Caco-2 (cell line): ENCODE measurements around the gene BROX. TPM values are rescaled to one million over a fixed set of nuclear protein-coding genes. Genes with fewer than 3 reads are reported as not detected.

Experiments used
- BruUV-seq: library from RNA; stranded (reverse); fragments of 400-500 nt; replicated peaks from 2 replicates; lab custom pipeline; 2021; lab: Mats Ljungman, UMichigan
- CTCF ChIA-PET: fragments of 300-600 bp; sonication (Branson Sonifier 250); formaldehyde crosslinking; loops from one replicate; lab custom pipeline; 2022; ENCODE audit warnings: antibody characterized with exemption; lab: Charles Lee
- POLR2A ChIA-PET: fragments of 300-600 bp; sonication (Branson Sonifier 250); formaldehyde crosslinking; loops from one replicate; lab custom pipeline; 2022; ENCODE audit warnings: antibody characterized with exemption; lab: Charles Lee
- DNase-seq, 2 experiments: peaks; one replicate each; pipeline versions ENCODE4 v3.0.0 to v3.0.0-alpha.2; 2020 to 2022
- H3K27me3 ChIP-seq: replicated peaks from 2 replicates; pipeline ENCODE4 v1.6.0; 2011; ENCODE audit warnings: low read length; ENCODE audit not compliant: control insufficient read depth, insufficient read depth
- H3K36me3 ChIP-seq: 2 replicates; pipeline ENCODE4 v1.5.1; 2011; ENCODE audit warnings: low read length; ENCODE audit not compliant: control insufficient read depth, insufficient read depth
- H3K4me1 ChIP-seq: fragments of 250-450 bp; sonication (Bioruptor Pico); 2 replicates; pipeline ENCODE4 v1.5.1; 2020; ENCODE audit warnings: mild to moderate bottlenecking
- H3K4me3 ChIP-seq: 2 replicates; pipeline ENCODE4 v1.5.1; 2011; ENCODE audit warnings: low read depth, mild to moderate bottlenecking, control low read depth, low read length
- H3K9me3 ChIP-seq: fragments of 250-450 bp; sonication (Bioruptor Pico); 2 replicates; pipeline ENCODE4 v1.5.1; 2020; ENCODE audit warnings: mild to moderate bottlenecking, moderate library complexity
- H3K27ac Mint-ChIP-seq: one replicate; pipeline ENCODE4 v1.8.0; 2022; ENCODE audit warnings: mixed read lengths; ENCODE audit not compliant: unreplicated experiment
- H3K27me3 Mint-ChIP-seq: one replicate; pipeline ENCODE4 v1.8.0; 2022; ENCODE audit warnings: mixed read lengths; ENCODE audit not compliant: insufficient read depth, unreplicated experiment
- H3K36me3 Mint-ChIP-seq: one replicate; pipeline ENCODE4 v1.8.0; 2022; ENCODE audit warnings: mild to moderate bottlenecking, mixed read lengths; ENCODE audit not compliant: insufficient read depth, unreplicated experiment
- H3K4me1 Mint-ChIP-seq: one replicate; pipeline ENCODE4 v1.8.0; 2022; ENCODE audit warnings: low read depth, mixed read lengths; ENCODE audit not compliant: unreplicated experiment
- H3K4me3 Mint-ChIP-seq: one replicate; pipeline ENCODE4 v1.8.0; 2022; ENCODE audit warnings: mild to moderate bottlenecking, moderate library complexity, mixed read lengths; ENCODE audit not compliant: unreplicated experiment
- H3K9me3 Mint-ChIP-seq: one replicate; pipeline ENCODE4 v1.8.0; 2022; ENCODE audit warnings: mixed read lengths; ENCODE audit not compliant: unreplicated experiment
- intact Hi-C: fragments of 100-400 bp; cut with micrococcal nuclease; formaldehyde crosslinking; loops from one replicate; pipeline ENCODE4 v1.10.0; 2022; ENCODE audit not compliant: unreplicated experiment
- total RNA-seq: library from RNA; stranded (reverse); gene quantifications from 2 replicates; pipeline ENCODE4 v1.2.3, GENCODE V29; 2022
- TF ChIP-seq, protein P1 (sequence below), 2 experiments: fragments of 200-600 bp in 1 of 2; IDR thresholded peaks; 1 replicate in 1 of 2; 2 replicates in 1 of 2; pipeline versions ENCODE4 v1.5.1 to v1.8.0; 2011 to 2022; ENCODE audit warnings: antibody characterized with exemption in 1 of 2, control low read depth in 1 of 2, inconsistent platforms in 1 of 2, low read depth in 1 of 2, low read length in 1 of 2, mild to moderate bottlenecking in 1 of 2, moderate library complexity in 1 of 2; ENCODE audit not compliant: insufficient read depth in 1 of 2, severe bottlenecking in 1 of 2, unreplicated experiment in 1 of 2

The BROX gene
- total RNA-seq, 1 experiment from 2014 or later = 31.9 TPM

DNA sequence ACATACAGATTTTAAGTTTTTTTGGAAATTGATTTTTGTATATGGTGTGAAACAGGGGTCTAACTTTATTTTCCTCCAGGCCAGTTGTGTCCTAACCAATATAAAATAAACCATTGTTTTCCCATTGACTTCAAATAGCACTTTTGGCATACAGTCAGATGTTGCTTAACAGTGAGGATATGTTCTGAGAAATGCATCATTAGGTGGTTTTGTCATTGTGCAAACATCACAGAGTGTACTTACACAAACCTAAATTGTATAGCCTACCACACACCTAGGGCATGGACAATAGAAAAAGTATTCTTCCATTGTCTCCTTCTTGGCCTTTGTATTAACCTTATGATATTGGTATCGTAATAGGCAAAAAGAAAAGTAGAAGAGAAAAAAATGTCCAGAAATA is 65.1 kb downstream of the BROX start:
- ChIA-PET CTCF (no interaction called here), POLR2A (no interaction called here)
- no TSS peak for BruUV-seq
- H3K9me3 Mint-ChIP-seq = no peaks in the 10 kb centered on the region
- Histone ChIP-seq H3K27me3 (no peaks in the 10 kb centered on the region), H3K4me3 (no peak overlapping the region), H3K36me3 (no peaks in the 10 kb centered on the region), H3K9me3 (no peaks in the 10 kb centered on the region), H3K4me1 (no peaks in the 10 kb centered on the region)
- TF ChIP-seq, protein P1, sequence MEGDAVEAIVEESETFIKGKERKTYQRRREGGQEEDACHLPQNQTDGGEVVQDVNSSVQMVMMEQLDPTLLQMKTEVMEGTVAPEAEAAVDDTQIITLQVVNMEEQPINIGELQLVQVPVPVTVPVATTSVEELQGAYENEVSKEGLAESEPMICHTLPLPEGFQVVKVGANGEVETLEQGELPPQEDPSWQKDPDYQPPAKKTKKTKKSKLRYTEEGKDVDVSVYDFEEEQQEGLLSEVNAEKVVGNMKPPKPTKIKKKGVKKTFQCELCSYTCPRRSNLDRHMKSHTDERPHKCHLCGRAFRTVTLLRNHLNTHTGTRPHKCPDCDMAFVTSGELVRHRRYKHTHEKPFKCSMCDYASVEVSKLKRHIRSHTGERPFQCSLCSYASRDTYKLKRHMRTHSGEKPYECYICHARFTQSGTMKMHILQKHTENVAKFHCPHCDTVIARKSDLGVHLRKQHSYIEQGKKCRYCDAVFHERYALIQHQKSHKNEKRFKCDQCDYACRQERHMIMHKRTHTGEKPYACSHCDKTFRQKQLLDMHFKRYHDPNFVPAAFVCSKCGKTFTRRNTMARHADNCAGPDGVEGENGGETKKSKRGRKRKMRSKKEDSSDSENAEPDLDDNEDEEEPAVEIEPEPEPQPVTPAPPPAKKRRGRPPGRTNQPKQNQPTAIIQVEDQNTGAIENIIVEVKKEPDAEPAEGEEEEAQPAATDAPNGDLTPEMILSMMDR (IDR thresholded peaks at IDR 0.05; ENCODE audit: insufficient read depth in 1 of 2, low read depth in 1 of 2, low read length in 1 of 2, severe bottlenecking in 1 of 2, unreplicated experiment in 1 of 2) = no peak
- H3K4me3 Mint-ChIP-seq = no peak overlapping the region
- no peak overlapping the region for H3K27ac Mint-ChIP-seq
- DNase-seq = no peak
- no peaks in the 10 kb centered on the region for H3K36me3 Mint-ChIP-seq
- intact Hi-C loops = no loop called here
- no peaks in the 10 kb centered on the region for H3K4me1 Mint-ChIP-seq
- H3K27me3 Mint-ChIP-seq = peaks cover 9% of the 10 kb centered on the region

DNA sequence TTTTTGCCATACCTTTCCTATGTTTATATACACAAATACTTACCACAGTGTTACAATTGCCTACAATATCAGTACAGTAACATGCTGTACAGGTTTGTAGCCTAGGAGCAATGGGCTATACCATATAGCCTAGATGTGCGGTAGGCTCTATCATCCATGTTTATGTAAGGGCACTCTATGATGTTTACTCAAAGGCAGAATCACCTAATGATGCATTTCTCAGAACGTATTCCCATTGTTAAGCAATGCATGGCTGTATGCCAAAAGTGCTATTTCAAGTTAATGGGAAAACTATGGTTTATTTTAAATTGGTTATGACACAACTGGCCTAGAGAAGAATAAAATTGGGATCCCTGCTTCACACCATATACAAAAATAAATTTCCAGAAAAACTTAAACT is 65.6 kb downstream of the BROX start:
- TF ChIP-seq, protein P1 (IDR thresholded peaks at IDR 0.05; ENCODE audit: insufficient read depth in 1 of 2, low read depth in 1 of 2, low read length in 1 of 2, severe bottlenecking in 1 of 2, unreplicated experiment in 1 of 2) = no peak
- Mint-ChIP-seq H3K4me1 (no peaks in the 10 kb centered on the region), H3K9me3 (no peaks in the 10 kb centered on the region), H3K4me3 (no peak overlapping the region), H3K27me3 (peaks cover 9% of the 10 kb centered on the region), H3K27ac (no peak overlapping the region), H3K36me3 (no peaks in the 10 kb centered on the region)
- Histone ChIP-seq H3K27me3 (no peaks in the 10 kb centered on the region), H3K36me3 (no peaks in the 10 kb centered on the region), H3K9me3 (no peaks in the 10 kb centered on the region), H3K4me1 (no peaks in the 10 kb centered on the region), H3K4me3 (no peak overlapping the region)
- POLR2A ChIA-PET = no interaction called here
- no peak for DNase-seq
- CTCF ChIA-PET = no interaction called here
- no TSS peak for BruUV-seq
- intact Hi-C loops = no loop called here

DNA sequence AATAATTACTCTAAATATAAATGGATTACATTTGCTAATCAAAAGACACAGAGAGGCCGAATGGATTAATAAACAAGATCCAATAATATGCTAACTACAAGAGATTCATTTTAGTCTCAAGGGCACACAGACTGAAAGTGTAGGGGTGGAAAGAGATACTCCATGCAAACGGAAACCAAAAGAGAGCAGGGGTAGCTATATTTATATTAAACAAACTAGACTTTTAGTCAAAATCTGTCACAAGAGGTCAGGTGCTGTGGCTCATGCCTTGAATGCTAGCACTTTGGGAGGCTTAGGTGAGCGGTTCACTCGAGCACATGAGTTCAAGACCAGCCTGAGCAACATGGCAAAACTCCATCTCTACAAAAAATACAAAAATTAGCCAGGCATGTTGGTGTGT is 68.9 kb downstream of the BROX start:
- intact Hi-C loops = no loop called here
- Histone ChIP-seq H3K9me3 (no peaks in the 10 kb centered on the region), H3K27me3 (no peaks in the 10 kb centered on the region), H3K4me3 (no peak overlapping the region), H3K36me3 (no peaks in the 10 kb centered on the region), H3K4me1 (no peaks in the 10 kb centered on the region)
- TF ChIP-seq, protein P1 (IDR thresholded peaks at IDR 0.05; ENCODE audit: insufficient read depth in 1 of 2, low read depth in 1 of 2, low read length in 1 of 2, severe bottlenecking in 1 of 2, unreplicated experiment in 1 of 2) = no peak
- Mint-ChIP-seq H3K4me3 (no peak overlapping the region), H3K36me3 (no peaks in the 10 kb centered on the region), H3K27ac (no peak overlapping the region), H3K27me3 (peaks cover 9% of the 10 kb centered on the region), H3K9me3 (no peaks in the 10 kb centered on the region), H3K4me1 (peaks cover 8% of the 10 kb centered on the region)
- CTCF ChIA-PET = no interaction called here
- DNase-seq = no peak
- no TSS peak for BruUV-seq
- POLR2A ChIA-PET = no interaction called here
